GM19099 (cell line): ENCODE measurements around the gene CAMK2D.

Experiments
- POLR2A ChIP-seq: IDR thresholded peaks from 3 replicates; pipeline ENCODE4 v1.6.1; 2011; ENCODE audit warnings: low read depth; ENCODE audit not compliant: insufficient read length; ENCODE audit errors: extremely low read depth

The CAMK2D gene

DNA sequence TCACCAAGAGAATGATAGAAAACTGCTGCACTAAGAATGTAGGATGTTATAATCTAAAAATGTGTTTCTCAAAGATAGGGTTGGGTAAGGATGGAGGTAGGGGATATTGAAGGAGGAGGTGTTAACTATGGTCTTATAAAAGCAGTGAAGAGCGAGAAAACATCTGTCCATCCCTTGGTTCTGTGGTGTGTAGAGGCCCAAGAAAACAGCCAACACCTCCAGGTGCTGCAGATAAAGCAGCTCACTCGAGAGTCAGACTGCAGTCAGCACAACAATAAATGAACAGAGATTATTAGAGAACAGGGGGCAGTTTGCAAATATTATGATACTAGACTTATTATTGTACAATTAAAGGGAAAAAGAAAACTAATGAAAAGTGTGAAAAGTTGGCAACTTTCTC, 141.5 kb downstream of the CAMK2D start:
- no peak for TF ChIP-seq POLR2A

DNA sequence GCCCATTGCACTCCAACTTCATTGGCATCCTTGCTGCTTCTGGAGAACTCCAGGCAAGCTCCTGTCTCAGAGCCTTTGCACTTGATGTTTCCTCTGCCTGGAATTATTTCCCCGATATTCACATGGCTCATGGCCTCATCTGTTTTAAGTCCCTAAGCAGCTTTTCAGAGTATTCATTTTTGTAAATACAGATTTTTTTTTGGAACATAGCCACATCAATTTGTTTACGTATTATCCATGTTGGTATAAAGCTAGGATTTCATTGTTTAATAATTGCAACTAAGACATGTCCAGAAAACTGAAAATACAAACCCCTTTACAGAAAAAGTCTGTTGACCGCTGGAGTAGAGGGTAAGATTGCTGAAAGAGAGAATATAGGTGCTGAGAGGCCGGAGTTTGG, 142.0 kb downstream of the CAMK2D start:
- TF ChIP-seq POLR2A, result no peak

DNA sequence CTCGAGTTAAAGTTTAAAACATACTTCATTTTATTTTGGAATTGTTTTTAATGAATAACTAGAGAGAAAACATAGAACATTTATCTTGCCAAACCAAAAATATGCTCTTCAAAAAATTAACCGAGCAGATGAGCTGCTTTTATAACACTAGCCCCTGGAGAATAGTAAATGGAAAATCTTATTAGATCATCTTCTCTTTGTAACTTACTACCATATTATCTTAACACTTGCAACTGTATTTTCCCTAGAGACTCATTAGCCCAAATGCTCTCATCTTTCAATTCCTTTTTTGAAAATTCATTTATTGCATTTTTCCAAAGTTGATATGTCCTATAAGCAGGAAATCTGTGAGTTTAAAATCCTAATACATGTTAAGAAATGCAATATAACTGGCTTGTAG, 143.3 kb downstream of the CAMK2D start:
- TF ChIP-seq POLR2A, result no peak

DNA sequence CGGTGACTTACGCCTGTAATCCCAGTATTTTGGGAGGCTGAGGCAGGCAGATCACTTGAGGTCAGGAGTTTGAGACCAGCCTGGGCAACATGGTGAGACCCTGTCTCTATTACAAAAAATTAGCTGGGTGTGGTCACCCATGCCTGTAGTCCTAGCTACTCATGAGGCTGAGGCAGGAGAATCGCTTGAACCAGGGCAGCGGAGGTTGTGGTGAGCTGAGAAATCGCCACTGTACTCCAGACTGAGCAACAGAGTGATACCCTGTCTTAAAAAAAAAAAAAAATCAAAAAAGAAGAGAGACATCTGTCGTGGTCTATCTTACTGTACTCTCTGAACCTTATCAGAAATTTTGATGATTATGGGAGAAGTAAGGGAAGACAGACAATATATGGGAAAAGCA, 144.3 kb downstream of the CAMK2D start:
- no peak for TF ChIP-seq POLR2A

DNA sequence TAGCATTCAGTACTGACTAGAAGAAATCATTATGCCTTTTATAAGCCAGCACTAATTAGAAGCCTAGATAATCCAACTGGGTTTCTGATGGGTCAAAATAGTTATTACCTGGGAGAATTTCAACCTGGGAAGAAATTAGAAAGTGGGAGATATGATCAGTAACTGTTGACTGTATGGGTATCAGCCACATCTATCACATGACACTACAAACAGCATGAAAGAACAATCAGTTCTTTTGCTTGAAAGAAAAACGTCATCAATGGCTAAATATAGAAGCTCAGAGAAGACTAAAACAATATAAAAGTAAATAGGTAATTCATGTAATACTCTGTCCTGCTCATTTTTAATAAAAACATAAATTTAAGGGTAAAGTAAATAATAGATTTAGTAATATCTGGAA, 145.1 kb downstream of the CAMK2D start:
- TF ChIP-seq POLR2A, result no peak

DNA sequence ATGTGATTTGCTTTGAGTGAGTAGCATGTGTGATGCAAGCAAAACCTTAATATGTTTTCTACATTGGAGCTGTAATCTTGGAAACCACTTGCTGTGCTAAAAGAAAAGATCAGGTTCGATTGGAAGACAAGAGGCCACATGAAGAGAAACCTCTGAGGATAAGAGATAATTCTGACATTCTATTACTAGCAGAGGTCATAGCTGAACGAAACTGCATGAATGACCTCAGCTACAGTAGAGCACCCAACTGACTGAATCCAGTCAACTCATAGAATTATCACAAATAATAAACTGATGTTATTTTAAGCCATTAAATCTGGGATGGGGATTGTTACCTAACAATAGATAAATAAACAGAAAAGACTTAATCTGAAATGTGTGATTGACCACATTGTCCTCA, 147.1 kb downstream of the CAMK2D start:
- no peak for TF ChIP-seq POLR2A

DNA sequence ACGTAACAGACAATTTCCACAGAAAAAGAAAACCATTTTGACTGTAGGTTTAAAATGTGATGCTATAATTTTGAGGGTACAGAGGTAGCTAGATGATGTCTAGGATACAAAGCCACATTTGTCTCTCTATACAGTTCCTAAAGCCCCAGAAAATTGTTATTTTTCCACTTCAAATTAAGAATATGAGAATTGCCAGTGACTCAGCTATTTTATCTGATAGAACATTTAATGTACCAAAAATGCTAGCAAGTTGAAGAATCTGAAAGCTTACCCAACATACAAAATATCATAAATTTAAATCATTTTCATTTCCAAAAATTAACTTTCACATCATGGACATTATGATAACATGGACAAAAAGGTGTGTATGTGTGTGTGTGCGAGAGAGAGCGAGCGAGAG, 148.0 kb downstream of the CAMK2D start:
- TF ChIP-seq POLR2A, result no peak

DNA sequence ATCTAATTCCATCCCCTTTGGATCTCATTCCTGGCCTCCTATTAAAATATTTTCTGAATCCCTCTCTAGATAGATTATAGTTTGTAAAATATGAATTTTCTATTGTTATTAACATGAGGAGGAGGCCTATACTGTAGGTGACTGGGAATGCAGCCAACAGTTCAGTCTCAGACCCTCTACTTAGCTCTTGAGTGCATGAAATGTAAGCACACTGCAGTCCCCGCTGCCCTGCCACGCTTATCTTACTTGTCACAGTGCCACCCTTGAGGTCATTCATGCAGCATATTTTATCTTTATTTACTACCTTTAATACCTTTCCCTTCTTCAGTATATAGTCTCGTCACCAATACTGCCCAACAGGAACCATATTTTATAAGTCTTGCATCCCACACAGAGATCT, 151.0 kb downstream of the CAMK2D start:
- TF ChIP-seq POLR2A, result no peak

DNA sequence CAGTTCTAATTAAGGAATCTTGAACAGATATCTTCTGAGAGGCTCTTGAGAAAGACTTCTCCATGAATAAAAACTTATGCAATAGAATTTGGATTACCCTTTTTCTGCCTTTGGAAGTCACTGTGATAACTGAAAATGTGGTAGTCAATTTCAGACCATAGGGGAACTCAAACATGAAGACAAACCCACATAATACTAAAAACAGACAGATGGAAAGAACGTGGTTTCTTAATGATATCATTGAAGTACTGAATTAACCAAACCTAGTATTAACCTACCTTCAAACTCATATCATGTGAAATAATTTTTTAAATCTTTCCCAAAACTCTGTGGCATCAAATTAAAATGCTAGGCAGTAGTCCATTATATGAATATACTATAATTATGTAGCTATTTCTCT, 153.5 kb downstream of the CAMK2D start:
- TF ChIP-seq POLR2A, result no peak

DNA sequence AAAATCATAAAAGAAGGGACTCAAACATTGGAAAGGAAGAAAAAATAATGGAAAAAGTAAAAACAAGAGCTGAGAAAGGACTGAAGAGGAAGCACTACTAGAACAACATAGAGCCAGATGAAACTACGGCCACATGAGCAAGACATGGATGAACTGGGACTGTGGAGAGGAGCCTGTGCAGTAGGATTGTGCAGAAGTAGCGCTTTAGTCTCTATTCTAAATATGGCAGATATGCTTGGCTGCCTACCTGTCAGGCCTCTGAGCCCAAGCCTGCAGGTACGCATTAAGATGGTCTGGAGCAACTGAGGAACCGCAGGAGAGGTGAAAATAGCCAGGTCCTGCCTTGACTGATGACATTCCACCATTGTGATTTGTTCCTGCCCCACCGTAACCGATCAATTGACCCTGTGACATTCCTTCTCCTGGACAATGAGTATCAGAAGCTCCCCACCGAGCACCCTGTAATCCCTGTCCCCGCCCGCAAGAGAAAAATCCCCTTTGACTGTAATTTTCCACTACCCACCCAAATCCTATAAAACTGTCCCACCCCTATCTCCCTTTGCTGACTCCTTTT, 154.3 kb downstream of the CAMK2D start:
- TF ChIP-seq POLR2A, result no peak

DNA sequence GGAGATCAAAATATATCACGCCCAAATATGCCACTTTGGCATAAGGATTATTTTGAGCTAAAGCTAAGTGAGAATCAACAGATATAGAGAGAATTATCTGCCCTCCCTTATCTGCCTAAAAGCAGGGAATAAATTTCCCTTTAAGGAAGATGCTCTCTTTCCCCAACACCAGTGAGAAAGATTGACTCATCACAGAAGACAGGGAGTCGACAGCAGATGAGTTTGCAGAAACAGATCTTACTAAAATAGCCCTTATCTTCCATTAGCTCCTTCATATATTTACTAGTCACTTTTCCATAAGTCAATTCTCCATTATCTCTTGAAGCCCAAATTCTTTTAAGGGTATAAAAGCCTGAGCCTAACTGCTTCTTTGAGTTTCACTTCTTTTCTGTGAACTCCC, 156.6 kb downstream of the CAMK2D start:
- TF ChIP-seq POLR2A, result no peak

DNA sequence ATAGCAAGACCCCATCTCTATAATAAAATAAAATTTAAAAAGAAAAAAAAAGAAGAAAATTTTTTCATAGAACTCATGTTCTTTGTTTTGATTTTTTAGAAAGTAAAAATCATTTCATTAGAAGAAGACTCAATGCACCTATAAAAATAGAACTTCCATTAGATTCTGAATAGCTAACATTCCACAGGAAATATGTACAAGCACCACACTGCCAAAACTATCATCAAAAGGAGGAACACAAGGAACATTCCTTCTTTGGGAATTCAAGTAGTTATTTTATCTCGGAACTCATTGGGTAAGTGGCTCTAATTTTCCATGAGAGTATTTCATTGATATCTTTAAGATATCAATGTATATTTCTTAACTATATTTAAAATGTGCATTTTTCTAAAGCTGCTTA, 157.6 kb downstream of the CAMK2D start:
- no peak for TF ChIP-seq POLR2A

DNA sequence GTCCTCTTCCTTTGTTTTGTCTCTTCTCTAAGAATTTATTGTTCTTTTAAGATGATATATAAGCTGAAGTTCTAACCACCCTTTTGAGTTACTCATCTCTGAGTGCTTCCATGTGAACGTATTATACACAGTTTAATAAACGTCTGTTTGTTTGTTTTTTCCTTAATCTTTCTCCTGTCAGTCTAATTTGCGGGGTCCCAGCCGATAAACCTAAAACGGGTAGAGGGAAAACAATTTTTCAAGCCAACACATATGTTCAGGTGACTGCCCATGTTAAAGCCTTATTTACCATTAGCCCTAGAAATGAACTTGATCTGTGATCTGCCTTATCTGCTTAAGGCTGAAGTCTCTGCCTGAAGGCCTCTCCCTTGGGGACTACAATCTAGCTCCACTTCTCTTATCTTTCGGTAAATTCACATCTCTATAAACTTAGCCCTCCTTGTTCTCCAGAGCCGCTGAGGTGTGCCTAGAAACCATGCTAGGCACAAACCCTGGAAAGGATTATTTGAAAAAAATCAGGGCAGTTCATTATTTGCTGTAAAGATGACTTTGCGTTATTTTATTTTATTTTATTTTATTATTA, 158.8 kb downstream of the CAMK2D start:
- no peak for TF ChIP-seq POLR2A

DNA sequence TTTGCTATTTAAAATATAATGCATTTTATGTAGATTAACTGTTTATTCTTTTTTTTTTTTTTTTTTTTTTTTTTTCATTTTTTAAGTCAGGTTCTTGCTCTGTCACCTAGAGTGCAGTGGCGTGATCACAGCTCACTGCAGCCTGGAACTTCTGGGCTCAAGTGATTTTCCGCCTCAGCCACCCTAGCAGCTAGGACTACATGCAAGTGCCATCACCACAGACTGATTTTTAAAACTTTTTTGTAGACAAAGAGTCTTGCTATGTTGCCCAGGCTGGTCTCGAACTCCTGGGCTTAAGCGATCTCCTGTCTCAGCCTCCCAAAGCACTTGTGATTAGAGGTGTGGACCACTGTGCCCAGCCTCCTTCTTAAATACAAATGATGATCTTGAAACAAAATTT, 159.9 kb downstream of the CAMK2D start:
- TF ChIP-seq POLR2A, result no peak

DNA sequence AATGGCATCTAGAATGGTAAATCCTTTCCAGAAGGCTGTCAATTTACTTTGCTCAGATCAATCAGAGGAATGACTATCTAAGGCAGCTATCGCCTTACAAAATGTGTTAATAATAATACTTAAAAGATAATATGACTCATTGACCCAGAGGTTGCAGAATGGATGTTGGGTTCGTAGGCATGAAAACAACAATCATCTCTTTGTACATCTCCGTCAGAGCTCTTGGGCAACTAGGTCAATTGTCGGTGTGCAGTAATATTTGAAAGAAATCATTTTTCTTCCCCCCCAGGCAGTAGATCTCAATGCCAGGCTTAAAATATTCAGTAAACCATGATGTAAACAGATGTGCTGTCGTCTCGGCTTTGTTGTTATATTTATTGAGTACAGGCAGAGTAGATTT, 165.1 kb downstream of the CAMK2D start:
- no peak for TF ChIP-seq POLR2A

DNA sequence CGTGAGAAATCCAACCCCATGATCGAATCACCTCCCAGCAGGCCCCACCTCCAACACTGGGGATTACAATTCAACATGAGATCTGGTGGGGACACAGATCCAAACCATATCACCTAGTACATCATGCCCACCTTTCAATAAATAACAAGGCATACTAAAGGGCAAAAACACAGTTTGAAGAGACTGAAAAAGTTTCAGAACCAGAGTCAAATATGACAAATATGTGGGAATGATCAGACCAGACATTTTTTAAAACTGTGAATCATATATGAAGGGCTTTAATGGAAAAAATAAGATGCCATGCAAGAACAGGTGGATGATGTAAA, 167.3 kb downstream of the CAMK2D start:
- no peak for TF ChIP-seq POLR2A
